HG03045 (cell line): ENCODE measurements around the gene CHAC1.

Experiments used
- ATAC-seq: cut with Tn5 transposase; IDR thresholded peaks from one replicate; pipeline ENCODE4 v1.9.1; 2021; ENCODE audit warnings: mild to moderate bottlenecking, moderate library complexity; ENCODE audit not compliant: unreplicated experiment

The CHAC1 gene

GRCh38 chr15:40952901-40953712 lies at the start of gene CHAC1:
TSS of gene CHAC1 (plus strand) at chr15:40953471. CDS start at chr15:40953584, 113 bp downstream.
- peak; percentile 93 for ATAC-seq

- no peak for ATAC-seq
These were observed 48.6 kb upstream of the CHAC1 start for GRCh38 chr15:40904552-40905201.

- peak; percentile 65 for ATAC-seq
These were observed 46.9 kb upstream of the CHAC1 start for GRCh38 chr15:40906091-40906990.

GRCh38 chr15:40906991-40907802 lies 46.1 kb upstream of the CHAC1 start:
- ATAC-seq: peak; percentile 16

- ATAC-seq: no peak
These were observed 45.2 kb upstream of the CHAC1 start for GRCh38 chr15:40908095-40908494.

GRCh38 chr15:40909662-40910630 lies 43.3 kb upstream of the CHAC1 start:
- ATAC-seq: no peak

GRCh38 chr15:40911141-40911540 lies 42.1 kb upstream of the CHAC1 start:
- ATAC-seq: no peak

GRCh38 chr15:40911693-40912092 lies 41.6 kb upstream of the CHAC1 start:
- ATAC-seq: no peak

- no peak for ATAC-seq
These were observed 40.8 kb upstream of the CHAC1 start for GRCh38 chr15:40912478-40912877.

GRCh38 chr15:40914013-40914412 lies 39.3 kb upstream of the CHAC1 start:
- ATAC-seq: no peak

- no peak for ATAC-seq
These were observed 38.8 kb upstream of the CHAC1 start for GRCh38 chr15:40914486-40914885.

- no peak for ATAC-seq
These were observed 38.1 kb upstream of the CHAC1 start for GRCh38 chr15:40915116-40915661.

- no peak for ATAC-seq
These were observed 37.6 kb upstream of the CHAC1 start for GRCh38 chr15:40915679-40916078.

GRCh38 chr15:40917585-40917984 lies 35.7 kb upstream of the CHAC1 start:
- no peak for ATAC-seq

GRCh38 chr15:40918146-40918798 lies 35.0 kb upstream of the CHAC1 start:
- ATAC-seq: no peak

- ATAC-seq: no peak
These were observed 34.4 kb upstream of the CHAC1 start for GRCh38 chr15:40918799-40919392.

- no peak for ATAC-seq
These were observed 31.2 kb upstream of the CHAC1 start for GRCh38 chr15:40921949-40922607.

GRCh38 chr15:40922608-40923005 lies 30.7 kb upstream of the CHAC1 start:
- no peak for ATAC-seq
